Upper lobe of right lung (tissue), 1 donor: Measurements from ENCODE around the gene ZMYND19. TPM values are rescaled to one million over a fixed set of nuclear protein-coding genes. Genes with fewer than 3 reads are reported as not detected.

Experiments
- ATAC-seq: fragments of 200-7000 bp; cut with Tn5 transposase; one replicate; pipeline ENCODE4 v1.9.1; 2020; ENCODE audit warnings: mild to moderate bottlenecking, moderate library complexity
- DNase-seq: peaks from one replicate; pipeline ENCODE4 v3.0.0-alpha.2; 2020
- H3K27ac ChIP-seq: fragments of 200-600 bp; one replicate; pipeline ENCODE4 v1.8.0; 2022
- H3K27me3 ChIP-seq: fragments of 200-600 bp; one replicate; pipeline ENCODE4 v1.8.0; 2022; ENCODE audit warnings: mild to moderate bottlenecking
- H3K36me3 ChIP-seq: fragments of 200-600 bp; one replicate; pipeline ENCODE4 v1.8.0; 2022
- H3K4me1 ChIP-seq: fragments of 200-600 bp; one replicate; pipeline ENCODE4 v1.8.0; 2022
- H3K4me3 ChIP-seq: fragments of 200-600 bp; one replicate; pipeline ENCODE4 v1.8.0; 2022; ENCODE audit warnings: mild to moderate bottlenecking
- H3K9me3 ChIP-seq: fragments of 200-600 bp; one replicate; pipeline ENCODE4 v1.8.0; 2022
- CTCF ChIP-seq: fragments of 200-600 bp; IDR thresholded peaks from one replicate; pipeline ENCODE4 v1.8.0; 2022; ENCODE audit warnings: antibody characterized with exemption
- intact Hi-C: fragments of 100-400 bp; cut with DNase I; formaldehyde crosslinking; loops from one replicate; pipeline ENCODE4 v1.11.0; 2022
- total RNA-seq: library from RNA; stranded (reverse); fragmentation: NEBNext Ultra II Directional; extraction: Animal tissue kit (Norgen Biotek cat#: 25700); gene quantifications from one replicate; pipeline ENCODE4 v1.2.1, GENCODE V29; 2021
- donor health status: DM: no; HTN: yes; CAD: no; lungs with severe emphysema.

The ZMYND19 gene
- total RNA-seq, 1 donor from 2014 or later: 18.3 TPM

DNA sequence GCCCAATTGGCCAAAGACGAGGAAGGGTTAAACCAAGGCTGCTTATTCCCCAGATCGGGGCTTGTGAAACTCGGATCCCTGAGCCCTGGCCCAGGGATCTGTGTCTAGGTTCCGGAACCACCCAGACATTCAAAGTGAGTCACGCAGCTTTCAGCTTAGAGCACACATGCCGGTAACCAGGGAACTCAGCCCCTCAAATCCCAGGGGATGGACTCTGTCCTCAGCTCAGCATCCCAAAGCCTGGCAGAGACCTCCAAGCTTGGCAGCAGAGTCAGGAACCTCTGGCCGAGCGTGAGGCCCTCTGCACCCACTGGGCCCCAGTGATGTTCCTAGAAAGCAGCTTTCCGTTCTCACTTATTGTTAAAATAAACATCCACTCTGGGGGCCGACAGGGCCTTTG is 45.2 kb downstream of the ZMYND19 start:
- Histone ChIP-seq H3K4me3 (no peak overlapping the region), H3K27ac (no peak overlapping the region), H3K36me3 (peaks cover 4% of the 10 kb centered on the region), H3K9me3 (no peaks in the 10 kb centered on the region), H3K4me1 (peaks cover 5% of the 10 kb centered on the region), H3K27me3 (no peaks in the 10 kb centered on the region)
- ATAC-seq (no peak), DNase-seq (no peak)
- intact Hi-C loops: no loop called here
- no peak for TF ChIP-seq CTCF

DNA sequence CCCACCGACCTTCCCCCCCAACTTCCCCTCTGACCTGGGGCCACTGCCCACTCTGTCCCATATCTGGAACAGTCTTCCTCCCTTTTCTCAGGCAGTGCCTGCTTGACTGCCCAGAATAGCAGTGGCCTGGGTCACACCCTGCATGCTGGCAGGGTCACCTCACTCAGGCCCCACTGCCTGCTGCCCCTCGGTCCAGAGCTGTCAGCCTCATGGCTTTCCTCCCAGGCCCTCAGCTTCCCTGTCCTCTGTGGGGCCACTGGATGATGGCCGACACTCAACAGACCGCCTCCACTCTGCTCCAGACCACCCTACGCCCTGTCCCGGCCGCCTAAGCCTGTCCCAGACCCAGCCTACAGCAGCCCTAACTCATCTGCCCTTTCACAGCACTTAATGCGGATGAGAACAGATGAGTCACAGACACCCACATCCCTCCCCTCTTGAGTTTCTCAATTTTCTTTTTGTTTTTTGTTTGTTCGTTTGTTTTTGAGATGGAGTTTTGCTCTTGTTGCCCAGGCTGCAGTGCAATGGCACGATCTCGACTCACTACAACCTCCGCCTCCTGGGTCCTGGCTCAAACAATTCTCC is 46.0 kb downstream of the ZMYND19 start:
- ATAC-seq (no peak), DNase-seq (no peak)
- Histone ChIP-seq H3K4me1 (no peaks in the 10 kb centered on the region), H3K4me3 (no peak overlapping the region), H3K27ac (no peak overlapping the region), H3K27me3 (no peaks in the 10 kb centered on the region), H3K36me3 (peaks cover 4% of the 10 kb centered on the region), H3K9me3 (no peaks in the 10 kb centered on the region)
- TF ChIP-seq CTCF: no peak
- intact Hi-C loops: no loop called here

GRCh38 chr9:137543237-137543963 is 46.9 kb downstream of the ZMYND19 start:
- intact Hi-C loops: no loop called here
- ATAC-seq: no peak
- no peak for TF ChIP-seq CTCF
- Histone ChIP-seq H3K36me3 (peaks cover 4% of the 10 kb centered on the region), H3K9me3 (no peaks in the 10 kb centered on the region), H3K4me3 (no peak overlapping the region), H3K27me3 (no peaks in the 10 kb centered on the region), H3K27ac (no peak overlapping the region), H3K4me1 (no peaks in the 10 kb centered on the region)
- DNase-seq: no peak

DNA sequence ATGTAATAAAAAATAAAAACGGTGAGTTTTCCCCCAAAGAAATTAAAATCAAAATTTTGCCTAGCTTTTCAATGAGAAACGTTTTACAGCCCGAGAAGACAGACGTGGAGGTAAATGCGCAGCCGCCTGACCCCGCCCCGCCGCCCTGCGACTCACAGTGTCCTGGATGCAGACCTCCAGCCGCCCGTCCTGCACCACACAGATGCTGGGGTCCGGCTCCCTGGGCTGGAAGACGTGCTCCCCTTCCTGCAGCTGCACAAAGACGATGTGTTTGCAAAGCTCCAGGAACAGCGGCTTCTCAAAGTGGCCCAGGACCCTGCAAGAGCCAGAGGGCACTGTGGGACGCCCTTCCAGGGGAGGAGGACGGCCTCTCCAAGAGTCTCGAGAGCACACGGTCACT is 47.8 kb downstream of the ZMYND19 start:
- no peaks in the 10 kb centered on the region for H3K27me3 ChIP-seq
- no peak overlapping the region for H3K27ac ChIP-seq
- no peak for ATAC-seq
- no peaks in the 10 kb centered on the region for H3K9me3 ChIP-seq
- no peak overlapping the region for H3K4me3 ChIP-seq
- H3K4me1 ChIP-seq: no peaks in the 10 kb centered on the region
- DNase-seq: no peak
- intact Hi-C loops: no loop called here
- no peak for TF ChIP-seq CTCF
- peaks cover 4% of the 10 kb centered on the region for H3K36me3 ChIP-seq

DNA sequence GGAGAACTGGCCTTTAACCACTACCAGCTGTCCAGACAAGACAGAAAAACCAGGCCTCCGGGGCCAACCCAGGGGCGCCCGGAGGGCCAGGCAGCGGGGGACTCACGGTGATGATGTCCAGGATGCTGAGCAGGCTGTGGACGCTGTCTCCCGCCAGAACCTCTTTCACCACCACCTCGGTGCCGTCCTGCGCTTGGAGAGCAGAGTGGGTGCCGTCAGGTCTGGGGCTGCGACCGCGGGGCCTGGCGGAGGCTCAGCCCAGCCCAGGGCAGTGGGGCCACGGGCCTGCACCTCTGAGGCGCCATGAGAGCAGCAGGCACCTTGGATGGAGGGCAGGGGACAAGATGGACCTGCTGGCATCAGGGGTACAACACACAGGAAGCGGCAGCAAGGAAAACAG is 49.8 kb downstream of the ZMYND19 start:
- no peak overlapping the region for H3K4me3 ChIP-seq
- no peaks in the 10 kb centered on the region for H3K27me3 ChIP-seq
- H3K4me1 ChIP-seq: no peaks in the 10 kb centered on the region
- peaks cover 4% of the 10 kb centered on the region for H3K36me3 ChIP-seq
- intact Hi-C loops: no loop called here
- no peak overlapping the region for H3K27ac ChIP-seq
- ATAC-seq: no peak
- no peak for TF ChIP-seq CTCF
- DNase-seq: no peak
- no peaks in the 10 kb centered on the region for H3K9me3 ChIP-seq
